HCT116 (cell line): ENCODE results near the gene ADARB1.

Source experiments
- ATF3 ChIP-seq: IDR thresholded peaks from 2 replicates; pipeline ENCODE4 v1.6.1; 2012
- EZH2 ChIP-seq: fragments of 200-600 bp; sonication (generic); IDR thresholded peaks from 2 replicates; pipeline ENCODE4 v1.6.1; 2017; ENCODE audit warnings: antibody characterized with exemption, mixed run types
- EZH2phosphoT487 ChIP-seq: fragments of 200-600 bp; IDR thresholded peaks from 2 replicates; pipeline ENCODE4 v1.6.1; 2018; ENCODE audit warnings: antibody characterized with exemption, borderline replicate concordance
- POLR2A ChIP-seq: IDR thresholded peaks from 2 replicates; pipeline ENCODE4 v1.7.0; 2011; ENCODE audit warnings: borderline replicate concordance; ENCODE audit not compliant: insufficient read depth, insufficient read length; ENCODE audit errors: extremely low read depth
- POLR2AphosphoS5 ChIP-seq: IDR thresholded peaks from 2 replicates; pipeline ENCODE4 v1.6.1; 2011; ENCODE audit warnings: mild to moderate bottlenecking, low read depth, low read length, moderate library complexity
- SP1 ChIP-seq: IDR thresholded peaks from 2 replicates; pipeline ENCODE4 v1.6.1; 2012; ENCODE audit warnings: low read depth
- ZNF274 ChIP-seq: fragments of 200-500 bp; sonication (Bioruptor generic); IDR thresholded peaks from 2 replicates; pipeline ENCODE4 v1.6.1; 2014; ENCODE audit warnings: mild to moderate bottlenecking, low read depth, low read length, inconsistent platforms
- TF ChIP-seq, protein P1 (sequence below), 3 experiments: fragments of 200-600 bp in 1 of 3; sonication (generic) in 1 of 3; IDR thresholded peaks in 2 of 3; conservative IDR thresholded peaks in 1 of 3; 2 replicates each; pipeline ENCODE4 v1.5.1; 2012 to 2017; ENCODE audit warnings: low read depth in 2 of 3, low read length in 2 of 3, antibody characterized with exemption in 1 of 3, borderline replicate concordance in 1 of 3, control low read depth in 1 of 3, mild to moderate bottlenecking in 1 of 3, mixed read lengths in 1 of 3, mixed run types in 1 of 3, moderate library complexity in 1 of 3; ENCODE audit not compliant: insufficient read depth in 1 of 3
- TF ChIP-seq, protein P2 (sequence below): IDR thresholded peaks from 2 replicates; pipeline ENCODE4 v1.6.1; 2012; ENCODE audit warnings: low read depth

DNA sequence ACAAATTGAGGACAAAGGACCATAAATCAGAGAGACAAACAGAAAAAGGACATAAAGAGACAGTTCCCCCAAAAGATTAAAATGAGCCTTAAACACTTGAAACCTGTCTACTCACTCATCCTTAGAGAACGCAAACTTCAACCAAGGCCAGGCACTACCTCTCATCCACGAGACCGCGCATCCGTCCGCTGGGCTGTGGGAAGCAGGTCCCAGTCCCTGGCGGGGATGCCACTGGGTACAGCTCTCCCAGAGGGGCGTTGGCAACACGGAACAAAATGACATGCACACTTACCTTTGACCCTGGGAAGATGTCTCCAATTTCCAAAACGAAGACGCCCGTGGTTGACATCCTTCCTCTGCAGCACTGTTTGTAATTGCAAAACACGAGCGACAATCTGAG, 16.5 kb upstream of the ADARB1 start:
- TF ChIP-seq EZH2: no peak
- TF ChIP-seq, protein P1, sequence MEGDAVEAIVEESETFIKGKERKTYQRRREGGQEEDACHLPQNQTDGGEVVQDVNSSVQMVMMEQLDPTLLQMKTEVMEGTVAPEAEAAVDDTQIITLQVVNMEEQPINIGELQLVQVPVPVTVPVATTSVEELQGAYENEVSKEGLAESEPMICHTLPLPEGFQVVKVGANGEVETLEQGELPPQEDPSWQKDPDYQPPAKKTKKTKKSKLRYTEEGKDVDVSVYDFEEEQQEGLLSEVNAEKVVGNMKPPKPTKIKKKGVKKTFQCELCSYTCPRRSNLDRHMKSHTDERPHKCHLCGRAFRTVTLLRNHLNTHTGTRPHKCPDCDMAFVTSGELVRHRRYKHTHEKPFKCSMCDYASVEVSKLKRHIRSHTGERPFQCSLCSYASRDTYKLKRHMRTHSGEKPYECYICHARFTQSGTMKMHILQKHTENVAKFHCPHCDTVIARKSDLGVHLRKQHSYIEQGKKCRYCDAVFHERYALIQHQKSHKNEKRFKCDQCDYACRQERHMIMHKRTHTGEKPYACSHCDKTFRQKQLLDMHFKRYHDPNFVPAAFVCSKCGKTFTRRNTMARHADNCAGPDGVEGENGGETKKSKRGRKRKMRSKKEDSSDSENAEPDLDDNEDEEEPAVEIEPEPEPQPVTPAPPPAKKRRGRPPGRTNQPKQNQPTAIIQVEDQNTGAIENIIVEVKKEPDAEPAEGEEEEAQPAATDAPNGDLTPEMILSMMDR (IDR thresholded peaks at IDR 0.05 in 2 of 3, conservative IDR thresholded peaks at IDR 0.05 in 1 of 3; ENCODE audit: borderline replicate concordance in 1 of 3, insufficient read depth in 1 of 3, low read depth in 2 of 3, low read length in 2 of 3): no peak
- TF ChIP-seq POLR2A: no peak
- TF ChIP-seq SP1: no peak
- TF ChIP-seq ZNF274: no peak
- TF ChIP-seq ATF3: no peak
- no peak for TF ChIP-seq EZH2phosphoT487
- TF ChIP-seq, protein P2, sequence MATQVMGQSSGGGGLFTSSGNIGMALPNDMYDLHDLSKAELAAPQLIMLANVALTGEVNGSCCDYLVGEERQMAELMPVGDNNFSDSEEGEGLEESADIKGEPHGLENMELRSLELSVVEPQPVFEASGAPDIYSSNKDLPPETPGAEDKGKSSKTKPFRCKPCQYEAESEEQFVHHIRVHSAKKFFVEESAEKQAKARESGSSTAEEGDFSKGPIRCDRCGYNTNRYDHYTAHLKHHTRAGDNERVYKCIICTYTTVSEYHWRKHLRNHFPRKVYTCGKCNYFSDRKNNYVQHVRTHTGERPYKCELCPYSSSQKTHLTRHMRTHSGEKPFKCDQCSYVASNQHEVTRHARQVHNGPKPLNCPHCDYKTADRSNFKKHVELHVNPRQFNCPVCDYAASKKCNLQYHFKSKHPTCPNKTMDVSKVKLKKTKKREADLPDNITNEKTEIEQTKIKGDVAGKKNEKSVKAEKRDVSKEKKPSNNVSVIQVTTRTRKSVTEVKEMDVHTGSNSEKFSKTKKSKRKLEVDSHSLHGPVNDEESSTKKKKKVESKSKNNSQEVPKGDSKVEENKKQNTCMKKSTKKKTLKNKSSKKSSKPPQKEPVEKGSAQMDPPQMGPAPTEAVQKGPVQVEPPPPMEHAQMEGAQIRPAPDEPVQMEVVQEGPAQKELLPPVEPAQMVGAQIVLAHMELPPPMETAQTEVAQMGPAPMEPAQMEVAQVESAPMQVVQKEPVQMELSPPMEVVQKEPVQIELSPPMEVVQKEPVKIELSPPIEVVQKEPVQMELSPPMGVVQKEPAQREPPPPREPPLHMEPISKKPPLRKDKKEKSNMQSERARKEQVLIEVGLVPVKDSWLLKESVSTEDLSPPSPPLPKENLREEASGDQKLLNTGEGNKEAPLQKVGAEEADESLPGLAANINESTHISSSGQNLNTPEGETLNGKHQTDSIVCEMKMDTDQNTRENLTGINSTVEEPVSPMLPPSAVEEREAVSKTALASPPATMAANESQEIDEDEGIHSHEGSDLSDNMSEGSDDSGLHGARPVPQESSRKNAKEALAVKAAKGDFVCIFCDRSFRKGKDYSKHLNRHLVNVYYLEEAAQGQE: no peak
- TF ChIP-seq POLR2AphosphoS5: no peak
